Activated CD4-positive, alpha-beta memory T cell treated with anti-CD3 and anti-CD28 coated beads, Interleukin-2, amount 10 ng/mL, durations not matched to agents 7 days and 5 days (primary cell): Measurements from ENCODE around the gene VPS41. TPM values are rescaled to one million over a fixed set of nuclear protein-coding genes. Genes with fewer than 3 reads are reported as not detected.

Experiments
- CTCF ChIA-PET: fragments of 350-600 bp; sonication (Branson Sonifier 250); formaldehyde crosslinking; loops from one replicate; lab custom pipeline; 2021; ENCODE audit warnings: antibody characterized with exemption, inconsistent platforms; lab: Charles Lee
- POLR2A ChIA-PET: fragments of 350-600 bp; sonication (Branson Sonifier 250); formaldehyde crosslinking; loops from one replicate; lab custom pipeline; 2021; ENCODE audit warnings: antibody characterized with exemption; lab: Charles Lee
- DNase-seq: peaks from one replicate; pipeline ENCODE4 v3.0.0-alpha.2; 2020
- H3K27ac Mint-ChIP-seq: one replicate; pipeline ENCODE4 v1.8.0; 2021; ENCODE audit warnings: mild to moderate bottlenecking, mixed read lengths
- H3K27me3 Mint-ChIP-seq: one replicate; pipeline ENCODE4 v1.8.0; 2021; ENCODE audit warnings: mixed read lengths
- H3K36me3 Mint-ChIP-seq: one replicate; pipeline ENCODE4 v1.8.0; 2021; ENCODE audit warnings: low read depth, mixed read lengths
- H3K4me1 Mint-ChIP-seq: one replicate; pipeline ENCODE4 v1.8.0; 2021; ENCODE audit warnings: mixed read lengths
- H3K4me3 Mint-ChIP-seq: one replicate; pipeline ENCODE4 v1.8.0; 2021; ENCODE audit warnings: mild to moderate bottlenecking, mixed read lengths
- H3K9me3 Mint-ChIP-seq: one replicate; pipeline ENCODE4 v1.8.0; 2021; ENCODE audit warnings: mixed read lengths
- total RNA-seq, 2 experiments: library from RNA; stranded (reverse); gene quantifications; one replicate each; pipeline ENCODE4 v1.2.3, GENCODE V29; 2021

The VPS41 gene
- total RNA-seq, 2 experiments from 2014 or later, result 52.8 to 54.8 TPM

- H3K4me3 Mint-ChIP-seq, result no peak overlapping the region
- no peaks in the 10 kb centered on the region for H3K4me1 Mint-ChIP-seq
- no peak for DNase-seq
- H3K36me3 Mint-ChIP-seq, result no peaks in the 10 kb centered on the region
- POLR2A ChIA-PET, result no interaction called here
- H3K9me3 Mint-ChIP-seq, result no peaks in the 10 kb centered on the region
- CTCF ChIA-PET, result interaction anchor here (1.6 kb wide), 1 partner anchor 18 kb away, joined by 4 read pairs; no protein-coding TSS in a partner anchor
- H3K27me3 Mint-ChIP-seq, result peaks cover 14% of the 10 kb centered on the region
- H3K27ac Mint-ChIP-seq, result no peak overlapping the region
These were observed 230.3 kb downstream of the VPS41 start for GRCh38 chr7:38678698-38679054.

GRCh38 chr7:38677981-38678697 is 230.9 kb downstream of the VPS41 start:
- Mint-ChIP-seq H3K36me3 (no peaks in the 10 kb centered on the region), H3K27me3 (peaks cover 12% of the 10 kb centered on the region), H3K27ac (no peak overlapping the region), H3K9me3 (no peaks in the 10 kb centered on the region), H3K4me1 (no peaks in the 10 kb centered on the region), H3K4me3 (no peak overlapping the region)
- no peak for DNase-seq
- CTCF ChIA-PET, result interaction anchor here (1.6 kb wide), 1 partner anchor 18 kb away, joined by 4 read pairs; no protein-coding TSS in a partner anchor
- POLR2A ChIA-PET, result no interaction called here

GRCh38 chr7:38675494-38676106 is 233.4 kb downstream of the VPS41 start:
- H3K27me3 Mint-ChIP-seq, result peaks cover 3% of the 10 kb centered on the region
- POLR2A ChIA-PET, result no interaction called here
- no peaks in the 10 kb centered on the region for H3K9me3 Mint-ChIP-seq
- H3K4me3 Mint-ChIP-seq, result no peak overlapping the region
- H3K4me1 Mint-ChIP-seq, result no peaks in the 10 kb centered on the region
- no peaks in the 10 kb centered on the region for H3K36me3 Mint-ChIP-seq
- CTCF ChIA-PET, result no interaction called here
- no peak for DNase-seq
- H3K27ac Mint-ChIP-seq, result no peak overlapping the region

GRCh38 chr7:38674513-38674912 is 234.5 kb downstream of the VPS41 start:
- H3K4me3 Mint-ChIP-seq, result no peak overlapping the region
- H3K9me3 Mint-ChIP-seq, result no peaks in the 10 kb centered on the region
- no peaks in the 10 kb centered on the region for H3K4me1 Mint-ChIP-seq
- no peak overlapping the region for H3K27ac Mint-ChIP-seq
- H3K36me3 Mint-ChIP-seq, result no peaks in the 10 kb centered on the region
- peaks cover 3% of the 10 kb centered on the region for H3K27me3 Mint-ChIP-seq
- POLR2A ChIA-PET, result no interaction called here
- CTCF ChIA-PET, result no interaction called here
- DNase-seq, result no peak

- Mint-ChIP-seq H3K27me3 (peaks cover 3% of the 10 kb centered on the region), H3K36me3 (no peaks in the 10 kb centered on the region), H3K27ac (no peak overlapping the region), H3K4me3 (no peak overlapping the region), H3K9me3 (no peaks in the 10 kb centered on the region), H3K4me1 (no peaks in the 10 kb centered on the region)
- DNase-seq, result no peak
- ChIA-PET POLR2A (no interaction called here), CTCF (no interaction called here)
These were observed 235.2 kb downstream of the VPS41 start for GRCh38 chr7:38673795-38674194.

Other genes starting within 250 kb of the VPS41 start
- gene POU6F2, start 68.7 kb upstream of the VPS41 start, total RNA-seq, result not detected